ENCODE measurements around the gene RBM15B.

Gene RBM15B, protein sequence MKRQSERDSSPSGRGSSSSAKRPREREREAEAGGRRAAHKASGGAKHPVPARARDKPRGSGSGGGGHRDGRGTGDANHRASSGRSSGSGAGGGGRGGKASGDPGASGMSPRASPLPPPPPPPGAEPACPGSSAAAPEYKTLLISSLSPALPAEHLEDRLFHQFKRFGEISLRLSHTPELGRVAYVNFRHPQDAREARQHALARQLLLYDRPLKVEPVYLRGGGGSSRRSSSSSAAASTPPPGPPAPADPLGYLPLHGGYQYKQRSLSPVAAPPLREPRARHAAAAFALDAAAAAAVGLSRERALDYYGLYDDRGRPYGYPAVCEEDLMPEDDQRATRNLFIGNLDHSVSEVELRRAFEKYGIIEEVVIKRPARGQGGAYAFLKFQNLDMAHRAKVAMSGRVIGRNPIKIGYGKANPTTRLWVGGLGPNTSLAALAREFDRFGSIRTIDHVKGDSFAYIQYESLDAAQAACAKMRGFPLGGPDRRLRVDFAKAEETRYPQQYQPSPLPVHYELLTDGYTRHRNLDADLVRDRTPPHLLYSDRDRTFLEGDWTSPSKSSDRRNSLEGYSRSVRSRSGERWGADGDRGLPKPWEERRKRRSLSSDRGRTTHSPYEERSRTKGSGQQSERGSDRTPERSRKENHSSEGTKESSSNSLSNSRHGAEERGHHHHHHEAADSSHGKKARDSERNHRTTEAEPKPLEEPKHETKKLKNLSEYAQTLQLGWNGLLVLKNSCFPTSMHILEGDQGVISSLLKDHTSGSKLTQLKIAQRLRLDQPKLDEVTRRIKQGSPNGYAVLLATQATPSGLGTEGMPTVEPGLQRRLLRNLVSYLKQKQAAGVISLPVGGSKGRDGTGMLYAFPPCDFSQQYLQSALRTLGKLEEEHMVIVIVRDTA

DNA sequence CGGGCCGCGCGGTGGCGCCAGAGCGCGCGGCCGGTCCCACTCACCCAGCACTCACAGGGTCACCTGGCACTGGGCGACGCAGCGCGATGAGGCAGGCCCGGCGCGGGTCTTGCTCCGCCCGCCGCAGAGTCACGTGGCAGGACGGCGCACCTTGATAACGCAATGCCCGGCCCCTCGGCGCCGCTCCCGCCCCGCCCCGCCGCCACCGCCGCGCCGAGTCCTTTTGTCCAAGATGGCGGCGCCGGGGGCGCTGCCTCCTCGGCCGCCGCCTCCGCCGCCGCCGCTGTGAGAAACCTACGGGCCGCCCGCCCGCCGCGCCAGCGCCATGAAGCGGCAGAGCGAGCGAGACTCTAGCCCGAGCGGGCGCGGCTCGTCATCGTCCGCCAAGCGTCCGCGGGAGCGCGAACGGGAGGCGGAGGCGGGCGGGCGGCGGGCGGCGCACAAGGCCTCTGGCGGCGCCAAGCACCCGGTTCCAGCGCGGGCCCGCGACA lies at the start of gene RBM15B:
TSS of gene RBM15B (plus strand) at position 211 of the 491 bp plus-strand sequence. CDS start at position 326, 115 bp downstream.
- H3K4me3 ChIP-seq (ENCODE audit: control insufficient read depth, low read depth, low read length) = peak within 1 kb of the TSS; percentile 69
- DNase-seq (ENCODE audit: low read depth) = peak; percentile 77
- peak; percentile 86 for TF ChIP-seq CTCF (IDR thresholded peaks at IDR 0.05; ENCODE audit: control insufficient read depth, insufficient read depth, low read depth, low read length, missing control alignments)

DNA sequence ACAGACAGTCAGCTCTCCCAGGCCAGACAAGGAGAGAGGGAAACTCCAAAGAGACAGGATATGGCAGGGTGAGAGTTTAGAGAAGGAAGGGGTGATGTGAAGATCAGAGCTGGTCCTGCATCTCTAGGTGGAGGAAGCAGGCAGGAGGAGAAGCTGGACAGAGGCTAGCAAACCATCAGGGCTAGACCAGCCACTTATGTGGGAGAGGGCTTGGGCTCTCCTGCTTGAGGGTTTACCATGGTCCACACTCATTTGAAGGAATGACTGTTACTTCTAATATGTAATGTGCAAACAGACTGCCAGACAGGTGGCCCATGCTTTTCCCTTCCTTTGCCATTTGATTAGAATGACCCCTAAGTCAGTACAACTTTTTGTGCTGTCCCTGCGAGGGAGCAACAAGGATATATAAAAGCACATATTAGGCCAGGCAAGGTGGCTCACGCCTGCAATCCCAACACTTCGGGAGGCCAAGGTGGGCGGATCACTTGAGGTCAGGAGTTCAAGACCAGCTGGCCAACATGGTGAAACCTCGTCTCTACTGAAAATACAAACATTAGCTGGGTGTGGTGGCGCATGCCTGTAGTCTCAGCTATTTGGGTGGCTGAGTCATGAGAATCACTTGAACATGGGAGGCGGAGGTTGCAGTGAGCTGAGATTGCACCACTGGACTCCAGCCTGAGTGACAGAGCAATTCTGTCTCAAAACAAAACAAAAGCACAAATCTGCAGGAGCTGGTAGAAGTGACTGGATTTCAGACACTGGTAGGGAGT lies 47.0 kb upstream of the RBM15B start:
- peak; percentile 45 for DNase-seq (ENCODE audit: low read depth)
- TF ChIP-seq CTCF (IDR thresholded peaks at IDR 0.05; ENCODE audit: control insufficient read depth, insufficient read depth, low read depth, low read length, missing control alignments) = no peak

DNA sequence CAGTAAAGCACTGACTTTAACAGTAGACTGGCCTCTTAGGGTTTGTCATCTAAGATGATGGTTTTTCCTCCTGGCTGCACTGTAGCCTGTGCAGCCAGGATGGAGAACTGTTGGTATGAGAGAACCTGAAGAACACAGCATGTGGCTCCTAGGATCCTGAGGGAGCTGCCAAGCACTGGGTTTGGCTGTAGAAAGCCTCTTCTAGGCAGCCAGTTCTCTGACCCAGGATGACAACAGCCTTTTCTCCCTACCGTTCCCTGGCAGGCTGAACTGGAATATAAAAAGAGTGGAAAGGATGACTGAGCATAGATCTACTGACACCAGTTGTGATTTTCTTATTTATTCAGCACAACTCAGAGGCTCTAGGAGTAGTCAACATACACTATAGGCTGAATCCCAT lies 40.3 kb upstream of the RBM15B start:
- no peak overlapping the region for H3K4me3 ChIP-seq (ENCODE audit: control insufficient read depth, low read depth, low read length)
- DNase-seq (ENCODE audit: low read depth) = no peak
- no peak for TF ChIP-seq CTCF (IDR thresholded peaks at IDR 0.05; ENCODE audit: control insufficient read depth, insufficient read depth, low read depth, low read length, missing control alignments)

More for the DNA sequence above, 47.0 kb upstream of the RBM15B start:
- no peak overlapping the region for H3K4me3 ChIP-seq (ENCODE audit: control insufficient read depth, low read depth, low read length)

- DNase-seq (ENCODE audit: low read depth) = no peak
- TF ChIP-seq CTCF (IDR thresholded peaks at IDR 0.05; ENCODE audit: control insufficient read depth, insufficient read depth, low read depth, low read length, missing control alignments) = no peak
Observed at GRCh38 chr3:51353131-51353530, 38.0 kb upstream of the RBM15B start.

GRCh38 chr3:51353691-51354090 lies 37.4 kb upstream of the RBM15B start:
- no peak overlapping the region for H3K4me3 ChIP-seq (ENCODE audit: control insufficient read depth, low read depth, low read length)
- no peak for TF ChIP-seq CTCF (IDR thresholded peaks at IDR 0.05; ENCODE audit: control insufficient read depth, insufficient read depth, low read depth, low read length, missing control alignments)
- DNase-seq (ENCODE audit: low read depth) = no peak

More at GRCh38 chr3:51353131-51353530, 38.0 kb upstream of the RBM15B start:
- H3K4me3 ChIP-seq (ENCODE audit: control insufficient read depth, low read depth, low read length) = no peak overlapping the region

DNA sequence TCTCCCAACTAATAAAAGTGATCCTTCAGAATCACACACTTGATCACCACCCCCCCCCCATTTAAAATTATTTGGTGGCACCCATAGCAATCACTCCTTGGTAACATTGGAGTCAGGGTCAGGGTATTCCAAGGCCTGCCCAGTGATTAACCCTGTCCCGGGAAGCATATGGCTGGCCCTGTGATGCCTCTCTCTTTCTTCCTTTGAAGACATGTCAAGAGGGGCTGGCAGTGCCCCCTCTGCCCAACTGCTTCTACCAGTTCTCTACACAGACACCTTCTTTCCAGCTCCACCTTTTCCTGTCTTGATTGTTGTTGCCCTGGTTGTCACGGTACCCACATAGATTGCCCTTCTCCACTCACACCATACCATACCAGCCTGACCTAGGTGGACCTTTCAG lies 36.9 kb upstream of the RBM15B start:
- no peak overlapping the region for H3K4me3 ChIP-seq (ENCODE audit: control insufficient read depth, low read depth, low read length)
- no peak for TF ChIP-seq CTCF (IDR thresholded peaks at IDR 0.05; ENCODE audit: control insufficient read depth, insufficient read depth, low read depth, low read length, missing control alignments)
- no peak for DNase-seq (ENCODE audit: low read depth)
